DMS 273 (cell line): ENCODE measurements around the gene PAFAH1B1.
"Not testable (repeated sequence)": the region's sequence is repeated elsewhere in the genome, so short reads cannot be mapped to it uniquely, and the experiment has no call there.

Experiments
- DNase-seq: peaks from one replicate; lab custom pipeline; 2025; ENCODE audit not compliant: unreplicated experiment; lab: John Stamatoyannopoulos, UW

The PAFAH1B1 gene

DNA sequence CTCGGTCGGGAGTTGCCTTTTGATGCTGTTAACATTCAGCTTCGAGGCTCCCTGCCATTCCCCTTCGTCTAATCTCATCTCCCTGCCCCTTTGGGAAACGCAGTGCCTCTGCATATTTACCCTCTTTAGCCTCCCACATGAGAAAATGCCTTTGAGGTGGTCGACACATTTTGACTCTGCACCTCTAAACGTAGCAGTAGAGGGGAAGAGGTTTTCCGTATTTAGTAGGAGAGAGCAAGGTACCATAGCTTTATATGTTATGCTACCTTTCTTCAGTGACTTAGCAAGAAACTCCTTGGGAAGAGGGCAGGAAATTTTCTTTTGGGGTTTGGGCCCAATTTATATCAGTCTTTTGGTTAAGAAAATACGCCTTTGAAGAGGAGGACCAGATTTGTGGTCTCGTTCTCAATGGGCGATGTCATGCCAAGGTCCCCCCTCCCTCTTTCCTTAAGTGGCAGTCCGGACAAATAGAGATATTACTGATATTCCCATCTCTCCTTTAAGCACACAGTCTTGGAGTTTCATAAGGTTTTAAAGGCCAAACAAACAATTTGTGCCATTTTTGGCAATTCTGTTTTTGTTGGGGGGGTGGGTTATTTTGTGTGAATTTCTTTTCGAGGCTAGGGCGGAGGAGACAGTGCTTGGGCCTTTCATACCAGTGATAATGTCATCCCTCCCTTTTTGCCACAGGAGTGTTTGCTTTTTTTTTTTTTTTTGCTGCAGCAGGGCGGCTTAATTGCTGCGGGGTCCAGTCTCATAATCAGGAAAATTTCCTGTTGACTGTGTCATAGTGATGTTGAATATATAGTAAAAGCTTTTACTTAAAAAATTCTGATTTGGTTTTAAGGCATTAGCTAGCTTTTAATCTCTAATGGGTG lies 1.5 kb downstream of the PAFAH1B1 start:
- DNase-seq, result peak; percentile 23

DNA sequence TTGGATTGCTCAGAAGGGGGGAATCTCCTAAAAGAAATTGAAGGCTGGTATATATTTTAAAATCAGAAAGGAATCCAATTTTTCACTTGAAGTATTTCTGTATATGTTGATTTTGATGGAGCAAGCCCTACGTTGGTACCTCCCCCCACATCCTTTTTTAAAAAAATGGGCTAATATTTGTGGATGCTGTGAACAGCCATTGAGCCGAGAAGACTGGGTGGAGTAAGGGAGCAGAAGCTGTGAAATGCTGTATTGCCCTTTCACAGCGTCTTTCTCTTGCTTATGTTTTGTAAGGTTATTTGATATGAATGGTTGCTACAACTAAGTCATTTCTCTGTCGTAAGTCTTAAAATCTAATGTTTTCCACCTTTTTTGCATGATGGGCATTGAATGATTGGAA lies 2.3 kb downstream of the PAFAH1B1 start:
- no peak for DNase-seq

DNA sequence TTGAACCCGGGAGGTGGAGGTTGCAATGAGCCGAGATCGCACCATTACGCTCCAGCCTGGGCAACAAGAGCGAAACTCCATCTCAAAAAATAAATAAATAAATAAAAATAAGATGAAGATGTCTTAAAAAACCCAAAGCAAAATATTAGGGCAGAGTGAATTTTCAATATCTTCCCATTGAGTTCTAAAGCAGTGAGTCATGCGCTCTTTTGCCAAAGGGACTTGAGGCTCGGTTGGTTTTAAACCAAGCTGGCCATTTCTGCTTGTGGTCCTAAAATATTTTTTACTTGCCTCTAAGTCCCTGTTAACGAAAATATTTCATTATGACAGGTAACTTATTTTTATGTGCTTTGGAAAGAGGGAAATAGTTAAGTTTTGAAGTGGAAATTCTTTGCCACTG lies 4.7 kb downstream of the PAFAH1B1 start:
- no peak for DNase-seq

DNA sequence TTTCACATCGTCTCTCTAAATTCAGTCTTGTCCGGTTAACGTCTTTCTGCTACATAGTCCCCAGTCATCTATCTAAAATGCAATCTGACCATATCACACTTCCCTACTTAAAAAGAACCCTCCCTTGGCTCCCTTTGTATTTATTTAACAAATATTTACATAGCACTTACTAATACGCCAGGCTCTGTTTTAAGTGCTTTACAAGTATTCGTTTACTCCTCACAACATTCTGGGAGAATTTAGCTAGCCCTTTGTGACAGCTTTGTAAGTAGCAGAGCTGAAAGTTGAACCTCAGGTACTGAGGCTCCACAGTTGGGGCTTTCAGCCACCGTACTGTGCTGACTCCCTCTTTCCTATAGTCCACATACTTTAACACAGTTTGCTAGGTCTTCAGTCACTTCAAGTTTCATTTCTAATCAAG lies 9.2 kb downstream of the PAFAH1B1 start:
- DNase-seq, result no peak

DNA sequence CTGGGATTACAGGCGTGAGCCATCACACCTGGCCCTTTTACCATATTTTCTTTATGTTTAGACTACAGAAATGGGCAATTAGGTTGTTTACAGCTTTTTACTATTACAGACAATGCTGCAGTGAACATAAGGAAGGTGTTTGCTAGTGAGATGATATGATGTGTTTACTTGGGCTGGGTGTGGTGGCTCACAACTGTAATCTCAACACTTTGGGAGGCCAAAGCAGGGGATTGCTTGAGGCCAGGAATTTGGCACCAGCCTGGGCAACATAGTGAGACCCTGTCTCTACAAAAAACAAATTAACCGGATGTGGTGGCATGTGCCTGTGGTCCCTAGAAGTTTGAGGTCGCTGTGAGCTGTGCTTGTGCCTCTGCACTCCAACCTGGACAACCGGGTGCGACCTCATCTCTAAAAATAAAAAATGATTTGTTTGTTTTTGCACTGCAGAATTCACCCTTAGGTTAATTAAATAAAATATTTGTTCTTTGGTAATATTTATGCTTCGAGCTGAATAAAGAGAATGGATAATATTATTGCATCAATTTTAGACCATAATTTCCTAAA lies 15.0 kb downstream of the PAFAH1B1 start:
- no peak for DNase-seq

GRCh38 chr17:2609091-2609490 lies 15.6 kb downstream of the PAFAH1B1 start:
- DNase-seq, result no peak

- no peak for DNase-seq
Observed at GRCh38 chr17:2610195-2611175, 17.0 kb downstream of the PAFAH1B1 start.

GRCh38 chr17:2611627-2612026 lies 18.2 kb downstream of the PAFAH1B1 start:
- no peak for DNase-seq

DNA sequence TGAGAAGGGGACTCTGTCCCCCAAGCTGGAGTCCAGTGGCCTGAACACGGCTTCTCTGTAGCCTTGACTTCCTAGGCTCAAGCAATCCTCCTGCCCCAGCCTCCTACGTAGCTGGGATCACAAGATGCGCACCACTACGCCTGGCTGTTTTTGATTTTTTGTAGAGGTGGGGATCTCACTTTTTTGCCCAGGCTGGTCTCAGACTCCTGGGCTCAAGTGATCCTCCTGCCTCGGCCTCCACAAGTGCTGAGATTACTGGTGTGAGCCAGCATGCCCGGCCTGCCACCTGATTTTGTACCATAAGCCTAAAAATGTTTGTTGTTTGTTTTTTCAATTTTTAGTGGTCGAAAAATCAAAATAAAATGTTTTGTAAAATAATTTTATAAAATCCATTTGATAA lies 19.2 kb downstream of the PAFAH1B1 start:
- DNase-seq, result no peak

GRCh38 chr17:2613089-2613808 lies 19.8 kb downstream of the PAFAH1B1 start:
- no peak for DNase-seq

DNA sequence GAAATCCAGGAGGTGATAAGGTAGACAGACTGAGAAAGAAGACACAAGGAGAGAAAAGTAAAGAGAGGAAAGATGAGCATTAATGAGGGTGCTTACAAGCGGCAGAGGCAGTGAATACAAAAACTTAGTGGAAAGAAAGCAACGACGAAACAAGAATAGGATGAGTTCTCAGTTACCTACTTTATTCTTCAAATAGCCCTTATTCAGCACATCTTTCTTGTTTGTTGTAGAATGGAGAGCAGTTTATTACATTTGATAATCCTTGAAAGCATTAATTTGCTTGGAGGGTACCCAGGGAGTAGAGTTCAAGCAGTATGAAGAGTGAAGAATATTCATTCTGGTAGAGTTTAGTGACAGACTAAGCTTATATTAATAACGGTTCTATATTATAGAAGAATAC lies 22.4 kb downstream of the PAFAH1B1 start:
- no peak for DNase-seq

- DNase-seq, result peak; percentile 15
Observed at GRCh38 chr17:2621241-2621640, 27.8 kb downstream of the PAFAH1B1 start.

GRCh38 chr17:2621951-2622405 lies 28.5 kb downstream of the PAFAH1B1 start:
- not testable (repeated sequence) for DNase-seq

DNA sequence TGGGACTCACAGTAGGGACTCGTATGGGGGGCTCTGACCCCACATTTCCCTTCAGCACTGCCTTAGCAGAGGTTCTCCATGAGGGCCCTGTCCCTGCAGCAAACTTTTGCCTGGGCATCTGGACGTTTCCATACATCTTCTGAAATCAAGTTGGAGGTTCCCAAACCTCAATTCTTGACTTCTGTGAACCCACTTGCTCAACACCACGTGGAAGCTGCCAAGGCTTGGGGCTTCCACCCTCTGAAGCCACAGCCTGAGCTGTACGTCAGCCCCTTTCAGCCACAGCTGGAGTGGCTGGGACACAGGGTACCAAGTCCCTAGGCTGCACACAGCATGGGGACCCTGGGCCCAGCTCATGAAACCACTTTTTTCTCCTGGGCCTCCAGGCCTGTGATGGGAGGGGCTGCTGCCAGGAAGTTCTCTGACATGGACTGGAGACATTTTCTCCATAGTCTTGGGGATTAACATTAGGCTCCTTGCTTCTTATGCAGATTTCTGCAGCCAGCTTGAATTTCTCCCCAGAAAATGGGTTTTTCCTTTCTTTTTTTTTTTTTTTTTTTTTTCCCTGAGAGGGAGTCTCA lies 29.4 kb downstream of the PAFAH1B1 start:
- DNase-seq, result not testable (repeated sequence)

GRCh38 chr17:2624292-2624731 lies 30.9 kb downstream of the PAFAH1B1 start:
- DNase-seq, result no peak

DNA sequence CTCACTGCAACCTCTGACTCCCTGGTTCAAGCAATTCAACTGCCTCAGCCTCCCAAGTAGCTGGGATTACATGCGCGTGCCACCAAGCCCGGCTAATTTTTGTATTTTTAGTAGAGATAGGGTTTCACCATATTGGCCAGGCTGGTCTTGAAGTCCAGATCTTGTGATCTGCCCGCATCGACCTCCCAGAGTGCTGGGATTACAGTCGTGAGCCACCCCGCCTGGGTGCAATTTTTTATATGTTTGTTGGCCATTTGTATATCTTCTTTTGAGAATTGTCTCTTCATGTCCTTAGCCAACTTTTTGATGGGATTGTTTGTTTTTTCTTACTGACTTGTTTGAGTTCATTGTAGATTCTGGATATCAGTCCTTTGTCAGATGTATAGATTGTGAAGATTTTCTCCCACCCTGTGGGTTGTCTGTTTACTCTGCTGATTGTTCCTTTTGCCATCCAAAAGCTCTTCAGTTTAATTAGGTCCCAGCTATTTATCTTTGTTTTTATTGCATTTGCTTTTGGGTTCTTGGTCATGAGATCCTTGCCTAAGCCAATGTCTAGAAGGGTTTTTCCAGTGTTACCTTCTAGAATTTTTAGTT lies 33.3 kb downstream of the PAFAH1B1 start:
- not testable (repeated sequence) for DNase-seq

DNA sequence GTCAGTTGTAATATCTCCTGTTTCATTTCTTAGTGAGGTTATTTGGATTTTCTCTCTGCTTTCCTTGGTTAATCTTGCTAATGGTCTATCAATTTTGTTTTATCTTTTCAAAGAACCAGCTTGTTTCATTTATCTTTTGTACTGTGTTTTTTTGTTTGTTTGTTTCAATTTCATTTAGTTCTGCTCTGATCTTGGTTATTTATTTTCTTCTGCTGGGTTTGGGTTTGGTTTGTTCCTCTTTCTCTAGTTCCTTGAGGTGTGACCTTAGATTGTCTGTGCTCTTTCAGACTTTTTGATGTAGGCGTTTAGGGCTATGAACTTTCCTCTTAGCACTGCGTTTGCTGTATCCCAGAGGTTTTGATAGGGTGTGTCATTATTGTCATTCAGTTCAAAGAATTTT lies 35.5 kb downstream of the PAFAH1B1 start:
- not testable (repeated sequence) for DNase-seq

DNA sequence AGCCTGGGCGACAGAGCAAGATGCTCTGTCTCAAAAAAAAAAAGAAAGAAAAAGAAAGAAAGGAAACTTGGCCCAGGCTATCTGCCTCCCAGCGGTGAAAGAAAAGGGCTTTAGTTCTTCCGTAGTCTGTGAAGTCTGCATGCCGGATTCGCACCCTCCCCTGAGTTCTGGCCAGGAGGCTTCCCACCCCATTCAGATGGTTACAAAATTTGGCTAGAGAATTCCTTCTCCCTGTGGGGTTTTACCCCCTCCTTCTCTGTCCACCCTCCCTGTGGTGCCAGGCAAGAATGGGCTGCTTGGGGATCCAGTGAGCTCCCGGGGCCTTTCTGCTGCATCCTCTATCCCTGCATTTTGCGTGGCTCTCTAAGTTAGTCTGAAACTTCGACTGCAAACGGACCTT lies 37.8 kb downstream of the PAFAH1B1 start:
- no peak for DNase-seq

GRCh38 chr17:2634361-2634960 lies 41.0 kb downstream of the PAFAH1B1 start:
- no peak for DNase-seq
